ENCODE results near the gene FN1. TPM values are rescaled to one million over a fixed set of nuclear protein-coding genes. Genes with fewer than 3 reads are reported as not detected.

FN1 gene
- total RNA-seq (10 to 100 TPM; 36.8 to 66.3 TPM), polyA plus RNA-seq (ENCODE audit: insufficient read depth, low read depth, low replicate concordance) (245 TPM)
- long read RNA-seq, donor 1, full-length matches to known transcripts: 10 of 22 reads
- long read RNA-seq, donor 1, partial matches to known transcripts: 12 of 22 reads
- long read RNA-seq, donor 1, other reads (novel, unspliced or antisense): 0 of 22 reads
- long read RNA-seq, donor 2, full-length matches to known transcripts: 9 of 9 reads
- long read RNA-seq, donor 2, partial matches to known transcripts: 0 of 9 reads
- long read RNA-seq, donor 2, other reads (novel, unspliced or antisense): 0 of 9 reads

- no peaks in the 10 kb centered on the region for H3K4me1 ChIP-seq
- peak within 1 kb of the TSS; percentile 77 to 91 for H3K27ac ChIP-seq
- no peaks in the 10 kb centered on the region for H3K27me3 ChIP-seq
- intact Hi-C loops (cut with DNase I; ENCODE audit: low total_unique reads): no loop called here
- peak within 1 kb of the TSS; percentile 60 to 75 for H3K4me3 ChIP-seq
- H3K36me3 ChIP-seq (ENCODE audit: low read depth, missing control alignments): no peaks in the 10 kb centered on the region
- H3K9me3 ChIP-seq: no peaks in the 10 kb centered on the region
- no peak for TF ChIP-seq POLR2A (IDR thresholded peaks at IDR 0.05)
- TF ChIP-seq, protein P1, sequence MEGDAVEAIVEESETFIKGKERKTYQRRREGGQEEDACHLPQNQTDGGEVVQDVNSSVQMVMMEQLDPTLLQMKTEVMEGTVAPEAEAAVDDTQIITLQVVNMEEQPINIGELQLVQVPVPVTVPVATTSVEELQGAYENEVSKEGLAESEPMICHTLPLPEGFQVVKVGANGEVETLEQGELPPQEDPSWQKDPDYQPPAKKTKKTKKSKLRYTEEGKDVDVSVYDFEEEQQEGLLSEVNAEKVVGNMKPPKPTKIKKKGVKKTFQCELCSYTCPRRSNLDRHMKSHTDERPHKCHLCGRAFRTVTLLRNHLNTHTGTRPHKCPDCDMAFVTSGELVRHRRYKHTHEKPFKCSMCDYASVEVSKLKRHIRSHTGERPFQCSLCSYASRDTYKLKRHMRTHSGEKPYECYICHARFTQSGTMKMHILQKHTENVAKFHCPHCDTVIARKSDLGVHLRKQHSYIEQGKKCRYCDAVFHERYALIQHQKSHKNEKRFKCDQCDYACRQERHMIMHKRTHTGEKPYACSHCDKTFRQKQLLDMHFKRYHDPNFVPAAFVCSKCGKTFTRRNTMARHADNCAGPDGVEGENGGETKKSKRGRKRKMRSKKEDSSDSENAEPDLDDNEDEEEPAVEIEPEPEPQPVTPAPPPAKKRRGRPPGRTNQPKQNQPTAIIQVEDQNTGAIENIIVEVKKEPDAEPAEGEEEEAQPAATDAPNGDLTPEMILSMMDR (IDR thresholded peaks at IDR 0.05): no peak
- 0 to 1% methylated on average over 13 to 44 of the region's 54 CpGs for WGBS, 2 donors
- DNase-seq: peak; percentile 92
Measured at GRCh38 chr2:215435870-215436704, at the start of gene FN1. FN1 (minus strand) TSS chr2:215436068; CDS start chr2:215435802, 266 bp downstream.

DNA sequence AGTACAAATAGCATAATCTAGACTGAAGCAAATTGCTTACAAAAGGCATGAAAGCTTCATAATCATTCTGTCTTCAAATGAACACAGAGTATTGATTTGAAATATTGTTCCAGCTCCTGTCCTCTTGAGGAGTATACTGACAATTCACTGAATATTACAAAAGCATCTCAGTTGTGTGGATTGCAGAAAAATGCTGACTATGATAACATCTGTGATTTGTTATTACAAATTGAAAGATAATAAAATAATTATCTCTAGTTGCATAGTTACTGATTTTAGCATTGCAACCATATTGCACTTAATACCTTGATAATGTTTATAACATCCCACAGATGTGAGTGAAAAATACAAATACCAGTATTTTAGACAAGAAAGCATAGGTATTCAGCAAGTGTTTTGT lies 49.2 kb upstream of the FN1 start:
- no peaks in the 10 kb centered on the region for H3K27me3 ChIP-seq
- intact Hi-C loops (cut with DNase I; ENCODE audit: low total_unique reads): no loop called here
- H3K27ac ChIP-seq: no peak overlapping the region
- TF ChIP-seq, protein P1 (IDR thresholded peaks at IDR 0.05): no peak
- TF ChIP-seq POLR2A (IDR thresholded peaks at IDR 0.05): no peak
- no peak overlapping the region for H3K4me3 ChIP-seq
- H3K36me3 ChIP-seq (ENCODE audit: low read depth, missing control alignments): no peaks in the 10 kb centered on the region
- no peaks in the 10 kb centered on the region for H3K9me3 ChIP-seq
- DNase-seq: no peak
- no peaks in the 10 kb centered on the region for H3K4me1 ChIP-seq

DNA sequence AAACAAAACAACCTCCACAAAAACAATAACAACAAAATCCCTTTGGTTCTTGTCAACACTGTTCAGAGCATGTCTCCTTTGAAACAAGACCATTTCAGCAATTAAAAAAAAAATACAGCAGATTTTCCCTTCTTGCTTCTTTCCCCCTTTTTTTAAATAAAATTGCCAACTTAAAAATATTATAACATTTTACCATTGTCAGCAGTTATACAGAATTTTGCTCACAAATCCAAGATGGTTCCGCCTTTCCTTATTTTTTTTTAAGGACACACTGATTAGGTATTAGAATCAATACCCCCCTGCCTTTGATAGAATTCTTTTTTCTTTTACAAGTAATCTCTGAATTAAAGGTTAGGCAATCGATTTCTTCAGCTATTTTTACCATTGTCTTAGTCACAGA lies 48.7 kb upstream of the FN1 start:
- 86 to 94% methylated on average over 2 of the region's 2 CpGs for WGBS, 2 donors
- intact Hi-C loops (cut with DNase I; ENCODE audit: low total_unique reads): no loop called here
- Histone ChIP-seq H3K9me3 (no peaks in the 10 kb centered on the region), H3K27me3 (no peaks in the 10 kb centered on the region), H3K4me3 (no peak overlapping the region), H3K4me1 (no peaks in the 10 kb centered on the region), H3K36me3 (ENCODE audit: low read depth, missing control alignments) (no peaks in the 10 kb centered on the region), H3K27ac (no peak overlapping the region)
- DNase-seq: no peak
- TF ChIP-seq, protein P1 (IDR thresholded peaks at IDR 0.05): no peak
- no peak for TF ChIP-seq POLR2A (IDR thresholded peaks at IDR 0.05)

- no peak overlapping the region for H3K27ac ChIP-seq
- no peaks in the 10 kb centered on the region for H3K36me3 ChIP-seq (ENCODE audit: low read depth, missing control alignments)
- H3K9me3 ChIP-seq: no peaks in the 10 kb centered on the region
- DNase-seq: no peak
- no peaks in the 10 kb centered on the region for H3K4me1 ChIP-seq
- no peaks in the 10 kb centered on the region for H3K27me3 ChIP-seq
- 82 to 90% methylated on average over 3 of the region's 3 CpGs for WGBS, 2 donors
- TF ChIP-seq, protein P1 (IDR thresholded peaks at IDR 0.05): no peak
- no peak for TF ChIP-seq POLR2A (IDR thresholded peaks at IDR 0.05)
- intact Hi-C loops (cut with DNase I; ENCODE audit: low total_unique reads): no loop called here
- H3K4me3 ChIP-seq: no peak overlapping the region
Measured at GRCh38 chr2:215483431-215483830, 47.6 kb upstream of the FN1 start.

Data from testis (tissue), 5 donors.